ENCODE measurements around the gene PTPN23.
A peak's percentile ranks its signal among the peaks of the same experiment; 100 is the strongest.

The PTPN23 gene

DNA sequence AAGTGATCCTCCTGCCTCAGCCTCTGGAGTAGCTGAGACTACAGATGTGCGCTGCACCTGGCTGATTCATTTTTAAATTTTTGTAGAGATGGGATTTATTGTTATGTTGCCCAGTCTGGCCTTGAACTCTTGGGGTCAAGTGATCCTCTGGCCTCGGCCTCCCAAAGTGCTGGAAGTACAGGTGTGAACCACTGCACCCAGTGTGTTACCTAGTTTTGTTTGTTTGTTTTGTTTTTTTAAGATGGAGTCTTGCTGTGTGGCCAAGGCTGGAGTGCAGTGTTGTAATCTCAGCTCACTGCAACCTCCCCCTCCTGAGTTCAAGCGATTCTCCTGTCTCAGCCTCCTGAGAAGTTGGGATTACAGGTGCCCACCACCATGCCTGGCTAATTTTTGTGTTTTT lies 12.1 kb downstream of the PTPN23 start:
- TF ChIP-seq, protein P1, sequence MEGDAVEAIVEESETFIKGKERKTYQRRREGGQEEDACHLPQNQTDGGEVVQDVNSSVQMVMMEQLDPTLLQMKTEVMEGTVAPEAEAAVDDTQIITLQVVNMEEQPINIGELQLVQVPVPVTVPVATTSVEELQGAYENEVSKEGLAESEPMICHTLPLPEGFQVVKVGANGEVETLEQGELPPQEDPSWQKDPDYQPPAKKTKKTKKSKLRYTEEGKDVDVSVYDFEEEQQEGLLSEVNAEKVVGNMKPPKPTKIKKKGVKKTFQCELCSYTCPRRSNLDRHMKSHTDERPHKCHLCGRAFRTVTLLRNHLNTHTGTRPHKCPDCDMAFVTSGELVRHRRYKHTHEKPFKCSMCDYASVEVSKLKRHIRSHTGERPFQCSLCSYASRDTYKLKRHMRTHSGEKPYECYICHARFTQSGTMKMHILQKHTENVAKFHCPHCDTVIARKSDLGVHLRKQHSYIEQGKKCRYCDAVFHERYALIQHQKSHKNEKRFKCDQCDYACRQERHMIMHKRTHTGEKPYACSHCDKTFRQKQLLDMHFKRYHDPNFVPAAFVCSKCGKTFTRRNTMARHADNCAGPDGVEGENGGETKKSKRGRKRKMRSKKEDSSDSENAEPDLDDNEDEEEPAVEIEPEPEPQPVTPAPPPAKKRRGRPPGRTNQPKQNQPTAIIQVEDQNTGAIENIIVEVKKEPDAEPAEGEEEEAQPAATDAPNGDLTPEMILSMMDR (IDR thresholded peaks at IDR 0.05; ENCODE audit: control extremely low read depth, extremely low read depth, low read depth, missing control alignments), result no peak
- ChIA-PET CTCF (interaction anchor here (1.5 kb wide), 1 partner anchor 9 kb away, joined by 4 read pairs; no protein-coding TSS in a partner anchor), POLR2A (interaction anchor here (0.6 kb wide), 1 partner anchor 190 kb away, joined by 4 read pairs; no protein-coding TSS in a partner anchor)
- no peak for DNase-seq (ENCODE audit: extremely low spot score)

DNA sequence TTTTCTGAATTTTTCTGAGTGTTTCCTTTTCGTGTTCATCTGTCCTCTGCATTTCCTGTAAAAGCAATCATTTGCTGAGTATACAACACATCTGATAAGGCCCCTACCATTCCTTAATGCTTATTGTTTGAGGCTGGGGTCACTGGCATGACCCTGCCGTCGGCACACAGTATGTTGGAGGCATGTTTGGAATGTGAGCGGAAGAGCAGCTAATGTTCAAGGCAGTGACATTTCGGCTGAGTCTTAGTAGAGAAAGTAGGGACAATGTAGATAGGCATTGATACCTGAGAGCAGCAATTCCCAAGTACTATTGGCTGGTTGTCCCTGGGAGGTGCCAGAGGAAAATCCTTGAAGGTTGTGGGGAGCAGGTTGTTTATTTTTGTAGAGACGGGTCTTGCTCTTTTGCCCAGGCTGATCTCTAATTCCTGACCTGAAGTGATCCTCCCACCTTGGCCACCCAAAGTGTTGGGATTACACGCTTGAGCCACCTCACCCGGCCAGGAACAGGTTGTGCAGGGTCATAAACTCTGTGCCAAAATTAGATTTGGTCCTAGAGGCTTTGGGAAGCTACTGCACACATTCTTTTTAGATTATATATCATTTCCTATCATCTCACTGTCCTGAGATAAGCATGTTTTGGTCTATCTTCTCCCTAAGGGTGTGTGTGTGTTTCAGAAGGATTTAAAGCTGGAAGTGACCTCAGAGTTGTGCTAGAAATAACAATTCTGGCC lies 13.5 kb downstream of the PTPN23 start:
- ChIA-PET CTCF (interaction anchor here (0.8 to 2.2 kb wide), 7 partner anchors 8 to 128 kb away, joined by 3 to 11 read pairs (median 4); no protein-coding TSS in a partner anchor), POLR2A (interaction anchor here (0.9 kb wide), 1 partner anchor 14 kb away, joined by 3 read pairs; the partner anchor contains the start of gene PTPN23)
- DNase-seq (ENCODE audit: extremely low spot score), result no peak
- TF ChIP-seq, protein P1 (IDR thresholded peaks at IDR 0.05; ENCODE audit: control extremely low read depth, extremely low read depth, low read depth, missing control alignments), result no peak

DNA sequence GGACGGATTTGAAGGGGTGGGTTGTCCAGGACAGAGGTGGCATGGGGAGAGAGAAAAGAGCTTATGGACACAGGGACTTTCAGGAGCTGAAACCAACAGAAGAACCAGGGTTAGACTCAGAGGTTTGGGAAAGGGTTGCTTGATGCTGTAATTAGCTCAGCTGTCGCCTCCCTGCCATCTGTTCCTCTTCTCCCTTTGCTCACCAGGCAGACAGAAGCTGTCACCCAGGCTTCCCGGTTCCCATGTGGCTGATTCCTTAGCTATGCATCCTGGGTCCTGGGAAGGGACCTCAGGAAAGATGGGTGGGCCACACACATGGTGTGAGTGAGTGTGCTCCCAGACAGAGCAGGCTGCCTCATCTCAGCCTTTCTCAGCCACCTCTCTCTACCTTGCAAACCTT lies 14.1 kb downstream of the PTPN23 start:
- no peak for DNase-seq (ENCODE audit: extremely low spot score)
- ChIA-PET CTCF (interaction anchor here (0.8 to 2.2 kb wide), 5 partner anchors 9 to 27 kb away, joined by 3 to 11 read pairs (median 4); no protein-coding TSS in a partner anchor), POLR2A (interaction anchor here (0.9 kb wide), 1 partner anchor 14 kb away, joined by 3 read pairs; the partner anchor contains the start of gene PTPN23)
- TF ChIP-seq, protein P1 (IDR thresholded peaks at IDR 0.05; ENCODE audit: control extremely low read depth, extremely low read depth, low read depth, missing control alignments), result no peak

DNA sequence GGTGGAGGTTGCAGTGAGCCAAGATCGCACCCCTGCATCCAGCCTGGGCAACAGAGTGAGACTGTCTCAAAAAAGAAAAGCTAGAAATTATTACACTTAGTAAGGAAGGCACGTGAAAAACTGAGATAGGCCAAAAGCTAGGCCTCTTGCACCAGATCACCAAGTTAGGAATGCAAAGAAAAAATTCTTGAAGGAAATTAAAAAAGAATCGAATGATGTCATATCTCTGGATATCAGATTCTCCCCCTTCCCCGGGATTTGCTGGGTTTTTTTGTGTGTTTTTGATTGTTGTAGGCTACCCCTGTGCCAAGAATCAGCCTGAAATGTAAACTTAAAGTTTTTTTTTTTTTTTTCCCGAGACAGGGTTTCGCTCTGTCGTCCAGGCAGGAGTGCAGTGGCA lies 17.4 kb downstream of the PTPN23 start:
- ChIA-PET POLR2A (no interaction called here), CTCF (interaction anchor here (1.0 kb wide), 1 partner anchor 11 kb away, joined by 3 read pairs; no protein-coding TSS in a partner anchor)
- no peak for DNase-seq (ENCODE audit: extremely low spot score)
- TF ChIP-seq, protein P1 (IDR thresholded peaks at IDR 0.05; ENCODE audit: control extremely low read depth, extremely low read depth, low read depth, missing control alignments), result no peak

DNA sequence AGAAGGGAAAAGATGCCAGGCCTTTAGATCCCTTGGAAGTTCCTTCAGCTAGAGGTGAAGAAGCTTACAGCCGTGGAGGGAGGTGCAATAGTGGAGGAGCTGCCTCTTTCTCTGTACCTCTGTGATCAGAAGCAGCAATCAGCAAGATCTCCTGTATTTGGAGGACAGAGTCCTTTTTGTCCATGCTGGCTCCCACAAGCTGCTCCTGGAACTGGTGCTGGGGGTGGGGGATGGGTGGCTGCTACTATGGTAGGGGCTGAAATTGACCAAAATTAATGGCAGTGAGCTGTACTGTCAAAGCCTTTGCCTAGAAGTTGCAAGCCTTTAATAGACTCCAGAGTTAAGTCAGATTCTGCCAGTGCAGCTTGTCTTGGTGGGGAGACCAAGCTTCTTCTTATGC lies 18.2 kb downstream of the PTPN23 start:
- TF ChIP-seq, protein P1 (IDR thresholded peaks at IDR 0.05; ENCODE audit: control extremely low read depth, extremely low read depth, low read depth, missing control alignments), result no peak
- ChIA-PET CTCF (interaction anchor here (1.0 to 1.2 kb wide), 3 partner anchors 10 to 37 kb away, joined by 3 read pairs; no protein-coding TSS in a partner anchor), POLR2A (no interaction called here)
- DNase-seq (ENCODE audit: extremely low spot score), result no peak

DNA sequence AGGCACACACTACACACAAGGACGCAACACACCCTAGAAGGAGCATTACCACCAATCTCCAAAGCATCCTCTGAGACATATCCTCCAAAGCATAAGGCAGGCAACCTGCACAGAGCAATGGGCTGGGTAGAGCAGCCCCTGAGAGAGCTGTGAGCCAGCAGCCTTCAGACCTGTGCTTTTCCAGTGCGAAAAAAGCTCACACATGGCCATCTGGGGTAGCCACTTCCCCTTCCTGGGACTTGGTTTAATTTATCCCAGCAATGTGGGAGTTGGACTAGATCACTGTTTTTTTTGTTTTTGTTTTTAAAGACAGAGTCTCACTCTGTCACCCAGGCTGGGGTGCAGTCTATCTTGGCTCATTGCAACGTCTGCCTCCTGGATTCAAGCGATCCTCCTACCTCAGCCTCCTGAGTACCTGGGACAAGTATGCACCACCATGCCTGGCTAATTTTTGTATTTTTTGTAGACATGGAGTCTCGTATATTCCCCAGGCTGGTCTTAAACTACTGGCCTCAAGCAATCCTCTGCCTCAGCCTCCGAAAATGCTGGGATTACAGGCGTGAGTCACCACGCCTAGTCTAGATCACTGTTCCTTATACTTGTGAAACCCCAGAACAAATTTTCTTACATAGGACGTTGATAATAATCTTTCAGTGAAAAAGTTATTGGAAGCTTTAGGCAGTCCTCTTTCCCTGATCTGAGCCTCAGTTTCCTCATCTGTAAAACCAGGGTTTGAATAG lies 18.9 kb downstream of the PTPN23 start:
- ChIA-PET POLR2A (no interaction called here), CTCF (interaction anchor here (1.0 to 2.2 kb wide), 4 partner anchors 10 to 37 kb away, joined by 3 to 4 read pairs (median 3); no protein-coding TSS in a partner anchor)
- peak; percentile 1 for DNase-seq (ENCODE audit: extremely low spot score)
- TF ChIP-seq, protein P1 (IDR thresholded peaks at IDR 0.05; ENCODE audit: control extremely low read depth, extremely low read depth, low read depth, missing control alignments), result no peak
